GM10248 (cell line): ENCODE data around the gene SCLT1.

Source experiments
- CTCF ChIA-PET: fragments of 300-600 bp; sonication (Branson Sonifier 250); formaldehyde crosslinking; extraction: SDS; loops from one replicate; lab custom pipeline; 2021; ENCODE audit warnings: antibody characterized with exemption; lab: Yijun Ruan, JAX
- POLR2A ChIA-PET: fragments of 350-650 bp; sonication (Branson Sonifier 250); formaldehyde crosslinking; extraction: SDS; loops from one replicate; lab custom pipeline; 2020; ENCODE audit warnings: antibody characterized with exemption; lab: Yijun Ruan, JAX
- DNase-seq: peaks from one replicate; pipeline ENCODE4 v3.0.0; 2012; ENCODE audit errors: extremely low spot score
- TF ChIP-seq, protein P1 (sequence below): IDR thresholded peaks from 2 replicates; pipeline ENCODE4 v1.5.1; 2012; ENCODE audit warnings: mild to moderate bottlenecking, low read depth; ENCODE audit errors: extremely low read depth, missing control alignments, control extremely low read depth

Gene SCLT1

DNA sequence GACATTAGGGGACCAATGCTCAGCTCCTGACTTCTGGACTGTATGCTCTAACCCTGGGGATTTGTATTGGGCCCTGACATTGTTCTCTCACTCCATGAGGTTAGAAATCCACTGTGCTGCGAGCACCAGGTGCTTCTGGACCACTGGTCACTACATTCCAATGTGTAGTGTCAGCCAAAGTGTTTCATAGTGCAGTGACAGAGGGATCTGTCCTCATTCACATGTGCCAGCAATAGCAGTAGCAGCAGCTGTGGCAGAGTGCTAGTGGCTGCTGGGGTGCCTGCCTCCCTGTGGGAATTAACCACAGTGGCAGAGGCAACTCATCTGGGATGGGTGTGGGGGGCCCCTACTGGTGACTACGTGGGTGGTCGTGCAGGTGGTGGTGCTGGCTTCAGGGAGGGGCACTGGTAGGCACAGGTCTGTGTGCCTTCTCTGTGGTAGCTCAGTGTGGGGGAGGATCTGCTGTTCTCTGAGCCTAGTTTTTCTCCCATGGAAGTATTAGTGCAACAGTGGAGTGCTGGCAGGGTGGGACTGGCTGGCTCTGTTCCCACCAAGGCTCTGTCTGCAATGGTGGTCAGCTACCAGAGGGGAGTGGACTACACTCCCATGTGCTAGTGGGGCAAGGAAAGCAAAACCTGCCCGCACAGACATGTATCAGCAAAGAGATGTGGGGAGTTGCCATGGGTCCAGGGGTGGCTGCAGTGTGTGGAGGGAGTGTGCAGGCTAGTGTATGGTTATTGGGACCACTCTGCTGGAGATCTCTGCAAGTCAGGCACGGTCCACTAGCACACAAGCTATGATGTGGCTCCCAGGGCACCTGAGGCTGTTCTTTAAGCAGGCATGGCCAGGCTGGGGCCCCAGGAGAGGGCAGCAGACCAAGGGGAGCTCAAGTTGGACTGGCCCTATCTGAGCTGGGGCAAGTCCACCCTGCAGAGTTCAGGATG lies 78.5 kb downstream of the SCLT1 start:
- TF ChIP-seq, protein P1, sequence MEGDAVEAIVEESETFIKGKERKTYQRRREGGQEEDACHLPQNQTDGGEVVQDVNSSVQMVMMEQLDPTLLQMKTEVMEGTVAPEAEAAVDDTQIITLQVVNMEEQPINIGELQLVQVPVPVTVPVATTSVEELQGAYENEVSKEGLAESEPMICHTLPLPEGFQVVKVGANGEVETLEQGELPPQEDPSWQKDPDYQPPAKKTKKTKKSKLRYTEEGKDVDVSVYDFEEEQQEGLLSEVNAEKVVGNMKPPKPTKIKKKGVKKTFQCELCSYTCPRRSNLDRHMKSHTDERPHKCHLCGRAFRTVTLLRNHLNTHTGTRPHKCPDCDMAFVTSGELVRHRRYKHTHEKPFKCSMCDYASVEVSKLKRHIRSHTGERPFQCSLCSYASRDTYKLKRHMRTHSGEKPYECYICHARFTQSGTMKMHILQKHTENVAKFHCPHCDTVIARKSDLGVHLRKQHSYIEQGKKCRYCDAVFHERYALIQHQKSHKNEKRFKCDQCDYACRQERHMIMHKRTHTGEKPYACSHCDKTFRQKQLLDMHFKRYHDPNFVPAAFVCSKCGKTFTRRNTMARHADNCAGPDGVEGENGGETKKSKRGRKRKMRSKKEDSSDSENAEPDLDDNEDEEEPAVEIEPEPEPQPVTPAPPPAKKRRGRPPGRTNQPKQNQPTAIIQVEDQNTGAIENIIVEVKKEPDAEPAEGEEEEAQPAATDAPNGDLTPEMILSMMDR = no peak
- CTCF ChIA-PET = interaction anchor here (1.0 kb wide), 1 partner anchor 68 kb away, joined by 3 read pairs; no protein-coding TSS in a partner anchor
- no peak for DNase-seq
- POLR2A ChIA-PET = no interaction called here

DNA sequence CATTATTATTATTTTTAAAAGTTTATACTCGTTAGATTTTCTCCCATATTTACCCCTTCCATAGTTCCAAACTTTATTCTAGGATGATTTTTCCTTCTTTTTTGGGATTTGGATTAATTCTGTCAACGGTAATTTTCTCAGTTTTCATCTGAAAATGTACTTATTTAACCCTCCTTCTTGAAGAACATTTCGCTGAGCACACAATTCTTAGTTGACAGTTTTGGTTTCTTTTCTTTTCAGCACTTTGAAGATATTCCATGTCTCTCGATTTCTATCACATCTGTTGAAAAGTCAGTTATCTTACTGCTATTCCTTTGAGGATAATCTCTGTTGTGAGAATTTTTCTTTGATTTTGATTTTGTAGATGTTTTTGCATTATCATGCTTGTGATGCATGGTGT lies 85.2 kb downstream of the SCLT1 start:
- CTCF ChIA-PET = no interaction called here
- TF ChIP-seq, protein P1 = no peak
- POLR2A ChIA-PET = no interaction called here
- DNase-seq = no peak

DNA sequence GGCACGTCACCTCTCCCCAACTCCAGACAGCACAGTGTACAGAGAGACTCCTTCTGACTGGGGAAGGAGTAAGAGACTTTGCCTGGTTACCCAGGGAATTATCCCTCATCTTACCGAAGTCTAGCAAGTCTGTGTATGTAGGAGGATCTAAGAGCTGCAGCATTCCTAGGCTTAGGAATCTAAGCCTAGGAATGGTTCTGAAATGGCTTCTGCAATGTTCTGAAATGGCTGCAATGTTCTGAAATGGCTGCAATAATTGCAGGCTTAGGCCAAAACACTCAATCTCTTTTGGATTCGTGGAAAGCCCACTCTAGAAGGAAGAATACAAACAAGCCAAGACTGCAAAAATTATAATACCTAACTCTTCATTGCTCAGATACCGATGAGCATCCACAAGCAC lies 106.4 kb downstream of the SCLT1 start:
- POLR2A ChIA-PET = no interaction called here
- TF ChIP-seq, protein P1 = no peak
- DNase-seq = no peak
- CTCF ChIA-PET = interaction anchor here (1.6 kb wide), 1 partner anchor 35 kb away, joined by 3 read pairs; no protein-coding TSS in a partner anchor

DNA sequence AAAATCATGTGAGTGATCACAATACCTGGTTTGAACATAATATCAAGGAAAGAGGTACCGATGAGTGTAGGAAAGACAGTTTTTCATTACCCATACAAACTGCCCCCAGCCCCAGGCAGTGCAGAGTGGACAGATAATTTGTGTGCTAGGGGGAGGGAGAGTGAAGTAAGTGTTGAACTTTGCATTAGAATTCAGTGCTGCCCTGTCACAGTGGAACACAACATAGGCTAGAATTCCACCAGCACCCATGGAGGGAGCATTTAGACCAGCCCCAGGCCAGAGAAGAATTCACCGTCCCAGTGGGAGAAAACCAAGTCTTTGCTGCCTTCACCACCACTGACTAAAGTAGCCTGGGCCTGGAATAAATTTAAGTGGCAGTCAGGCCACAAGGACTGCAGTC lies 107.3 kb downstream of the SCLT1 start:
- TF ChIP-seq, protein P1 = no peak
- ChIA-PET POLR2A (no interaction called here), CTCF (no interaction called here)
- DNase-seq = no peak

DNA sequence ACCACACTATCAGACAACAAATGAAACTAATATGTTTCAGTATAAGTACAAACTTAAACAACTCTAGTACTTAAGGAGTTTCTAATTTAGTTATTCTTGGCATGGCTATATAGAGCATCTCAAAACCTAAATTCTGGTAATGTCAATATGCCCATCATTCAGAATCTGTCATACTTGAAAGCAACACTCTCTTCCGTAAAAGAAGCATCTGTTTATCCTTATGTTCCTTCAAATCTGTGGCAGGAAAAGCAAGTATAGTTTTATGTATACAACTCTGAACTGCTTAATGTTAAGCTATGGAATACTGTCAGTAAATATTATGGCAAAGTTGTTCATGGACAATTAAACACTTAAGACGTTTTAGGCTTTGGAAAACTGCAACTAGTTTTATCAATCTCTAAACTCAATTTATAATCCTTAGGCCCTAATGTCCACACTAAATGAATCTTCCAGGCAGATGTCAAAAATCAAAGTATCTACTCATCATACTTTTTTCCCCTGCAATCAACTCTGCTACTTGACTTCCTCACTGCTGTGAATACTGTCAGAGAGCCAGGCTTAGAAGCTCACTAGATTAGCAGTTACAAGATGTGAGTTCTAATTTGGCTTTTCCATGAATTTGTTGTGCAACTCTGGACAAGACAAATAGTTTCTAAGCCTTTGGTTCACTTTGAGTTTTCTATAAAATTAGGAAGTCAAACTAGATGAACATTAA lies 109.4 kb downstream of the SCLT1 start:
- POLR2A ChIA-PET = no interaction called here
- DNase-seq = no peak
- CTCF ChIA-PET = no interaction called here
- TF ChIP-seq, protein P1 = no peak

DNA sequence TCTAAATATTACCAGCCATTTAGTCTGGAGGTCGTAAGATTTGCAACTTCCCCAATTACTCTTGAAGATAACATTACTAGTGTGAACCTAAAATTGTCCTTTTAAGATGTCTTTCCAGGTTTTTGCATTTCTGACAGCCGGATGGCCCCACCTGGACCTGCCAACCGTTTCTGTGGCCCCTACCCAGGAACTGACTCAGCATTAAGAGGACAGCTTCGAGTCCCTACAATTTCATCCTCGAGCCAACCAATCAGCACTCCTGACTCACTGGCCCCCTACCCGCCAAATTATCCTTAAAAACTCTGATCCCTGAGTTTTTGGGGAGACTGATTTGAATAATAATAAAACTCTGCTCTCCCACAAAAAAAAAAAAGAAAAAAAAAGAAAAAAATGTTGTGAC lies 112.0 kb downstream of the SCLT1 start:
- TF ChIP-seq, protein P1 = no peak
- ChIA-PET POLR2A (no interaction called here), CTCF (interaction anchor here (1.0 to 2.7 kb wide), 2 partner anchors 11 to 17 kb away, joined by 3 to 8 read pairs; no protein-coding TSS in a partner anchor)
- no peak for DNase-seq
